Neural cell (in vitro differentiated cells): ENCODE results near the gene NHERF1. TPM values are rescaled to one million over a fixed set of nuclear protein-coding genes. Genes with fewer than 3 reads are reported as not detected.

Experiments used
- H2AFZ ChIP-seq: fragments of 200-600, 300-800 bp; sonication (generic), shearing (Covaris generic); 2 replicates; pipeline ENCODE4 v1.6.0; 2014; ENCODE audit warnings: low read depth, mild to moderate bottlenecking, antibody characterized with exemption, low read length, moderate library complexity
- H3F3A ChIP-seq: fragments of 200-600 bp; shearing (Covaris generic); 2 replicates; pipeline ENCODE4 v1.6.1; 2016; ENCODE audit warnings: mild to moderate bottlenecking, moderate library complexity, mixed read lengths, antibody characterized with exemption, low read length; ENCODE audit not compliant: insufficient read depth, poor library complexity, severe bottlenecking
- H3K27ac ChIP-seq: fragments of 200-600, 300-800 bp; sonication (generic), shearing (Covaris generic); 2 replicates; pipeline ENCODE4 v1.5.1; 2014; ENCODE audit warnings: mild to moderate bottlenecking, low read length, moderate library complexity
- H3K27me3 ChIP-seq: fragments of 300-800, 200-600 bp; sonication (generic), shearing (Covaris generic); 2 replicates; pipeline ENCODE4 v1.6.0; 2014; ENCODE audit warnings: mild to moderate bottlenecking, low read depth, low read length, moderate library complexity; ENCODE audit not compliant: insufficient read depth
- H3K36me3 ChIP-seq: fragments of 300-800, 200-600 bp; sonication (generic), shearing (Covaris generic); 2 replicates; pipeline ENCODE4 v1.5.1; 2014; ENCODE audit warnings: mild to moderate bottlenecking, antibody characterized with exemption, low read length, moderate library complexity; ENCODE audit not compliant: insufficient read depth
- H3K4me2 ChIP-seq: fragments of 300-800, 200-600 bp; sonication (generic), shearing (Covaris generic); 2 replicates; pipeline ENCODE4 v1.6.0; 2014; ENCODE audit warnings: mild to moderate bottlenecking, low read length
- H3K4me3 ChIP-seq: fragments of 300-800, 200-600 bp; sonication (generic), shearing (Covaris generic); 2 replicates; pipeline ENCODE4 v1.5.1; 2014; ENCODE audit warnings: mild to moderate bottlenecking, low read length, moderate library complexity
- H3K79me2 ChIP-seq: fragments of 200-600 bp; shearing (Covaris generic); replicated peaks from 2 replicates; pipeline ENCODE4 v1.6.0; 2014; ENCODE audit warnings: mild to moderate bottlenecking, low read length, moderate library complexity; ENCODE audit not compliant: insufficient read depth
- H3K9ac ChIP-seq: fragments of 300-800, 200-600 bp; sonication (generic), shearing (Covaris generic); 2 replicates; pipeline ENCODE4 v1.6.1; 2016; ENCODE audit warnings: mild to moderate bottlenecking, low read length, mixed read lengths
- H3K9me2 ChIP-seq: fragments of 200-600 bp; shearing (Covaris generic); 2 replicates; pipeline ENCODE4 v1.6.1; 2016; ENCODE audit warnings: mild to moderate bottlenecking, low read length, mixed read lengths; ENCODE audit not compliant: insufficient read depth
- H3K9me3 ChIP-seq: fragments of 200-600, 300-800 bp; sonication (generic), shearing (Covaris generic); 2 replicates; pipeline ENCODE4 v1.6.1; 2016; ENCODE audit warnings: mild to moderate bottlenecking, mixed run types, low read length, moderate library complexity, mixed read lengths
- H4K20me1 ChIP-seq: fragments of 200-600 bp; shearing (Covaris generic); 2 replicates; pipeline ENCODE4 v1.6.1; 2016; ENCODE audit warnings: mild to moderate bottlenecking, mixed run types; ENCODE audit not compliant: insufficient read depth
- EP300 ChIP-seq: fragments of 450-650 bp; conservative IDR thresholded peaks from 2 replicates; pipeline ENCODE4 v1.6.1; 2014; ENCODE audit warnings: antibody characterized with exemption, mild to moderate bottlenecking, moderate library complexity; ENCODE audit not compliant: poor library complexity, severe bottlenecking
- EZH2 ChIP-seq: fragments of 200-600, 300-800 bp; shearing (Covaris generic), sonication (generic); IDR thresholded peaks from 2 replicates; pipeline ENCODE4 v1.6.1; 2014; ENCODE audit warnings: antibody characterized with exemption, low read length, borderline replicate concordance, mild to moderate bottlenecking; ENCODE audit not compliant: insufficient read depth, poor library complexity, severe bottlenecking
- MXI1 ChIP-seq: fragments of 450-650 bp; conservative IDR thresholded peaks from 2 replicates; pipeline ENCODE4 v1.6.1; 2014; ENCODE audit warnings: antibody characterized with exemption, mild to moderate bottlenecking; ENCODE audit not compliant: poor library complexity, severe bottlenecking
- RAD21 ChIP-seq: fragments of 450-650 bp; conservative IDR thresholded peaks from 2 replicates; pipeline ENCODE4 v1.6.1; 2014; ENCODE audit warnings: antibody characterized with exemption, mild to moderate bottlenecking, moderate library complexity
- SMC3 ChIP-seq: fragments of 450-650 bp; conservative IDR thresholded peaks from 2 replicates; pipeline ENCODE4 v1.6.1; 2014; ENCODE audit warnings: antibody characterized with exemption, mild to moderate bottlenecking, moderate library complexity; ENCODE audit not compliant: poor library complexity
- TAF1 ChIP-seq: IDR thresholded peaks from 2 replicates; pipeline ENCODE4 v1.6.1; 2012; ENCODE audit warnings: low read depth
- polyA plus RNA-seq: library from polyadenylated mRNA; depleted of rRNA; stranded (reverse); fragments of >200 nt; gene quantifications from 2 replicates; pipeline ENCODE4 v1.2.3, GENCODE V29; 2014
- TF ChIP-seq, protein P1 (sequence below): IDR thresholded peaks from 2 replicates; pipeline ENCODE4 v1.6.1; 2012; ENCODE audit warnings: borderline replicate concordance

The NHERF1 gene
- polyA plus RNA-seq, 1 donor from 2014 or later = 0.51 TPM

DNA sequence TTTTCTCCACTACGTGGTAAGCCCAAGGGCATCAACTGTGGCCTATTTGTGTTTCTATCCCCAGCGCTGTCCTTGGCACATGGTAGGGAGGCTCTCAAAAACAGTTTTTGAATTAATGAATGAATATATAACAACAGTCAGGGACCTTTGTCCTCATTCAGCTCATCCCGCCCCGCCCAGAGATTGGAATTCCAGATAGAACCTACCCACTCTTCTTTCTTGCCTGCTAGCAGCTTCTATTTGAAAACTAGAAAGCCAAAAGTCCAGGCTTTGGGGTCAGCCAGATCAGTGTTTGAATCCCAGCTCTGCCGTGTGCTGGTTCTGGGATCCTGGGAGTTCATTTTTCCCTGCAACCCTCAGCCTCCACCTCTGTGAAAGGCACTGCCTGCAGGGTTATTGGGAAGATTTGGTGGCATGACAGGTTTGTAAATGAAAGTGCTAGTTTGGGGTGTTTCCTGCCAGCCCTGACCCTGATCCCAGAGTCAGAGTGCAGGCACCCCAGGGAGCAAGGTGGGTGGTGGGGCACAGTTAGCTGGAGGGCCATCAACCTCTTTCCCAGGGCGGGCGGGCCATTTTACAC, 4.5 kb downstream of the NHERF1 start:
- H3K27ac ChIP-seq = no peak overlapping the region
- H3K9me3 ChIP-seq = no peaks in the 10 kb centered on the region
- H3K36me3 ChIP-seq = no peaks in the 10 kb centered on the region
- no peak overlapping the region for H3K4me2 ChIP-seq
- H4K20me1 ChIP-seq = no peaks in the 10 kb centered on the region
- H3K9me2 ChIP-seq = no peaks in the 10 kb centered on the region
- H3F3A ChIP-seq = no peaks in the 10 kb centered on the region
- H3K4me3 ChIP-seq = no peak overlapping the region
- H3K9ac ChIP-seq = no peak overlapping the region
- TF ChIP-seq EP300 (no peak), RAD21 (no peak)
- TF ChIP-seq, protein P1, sequence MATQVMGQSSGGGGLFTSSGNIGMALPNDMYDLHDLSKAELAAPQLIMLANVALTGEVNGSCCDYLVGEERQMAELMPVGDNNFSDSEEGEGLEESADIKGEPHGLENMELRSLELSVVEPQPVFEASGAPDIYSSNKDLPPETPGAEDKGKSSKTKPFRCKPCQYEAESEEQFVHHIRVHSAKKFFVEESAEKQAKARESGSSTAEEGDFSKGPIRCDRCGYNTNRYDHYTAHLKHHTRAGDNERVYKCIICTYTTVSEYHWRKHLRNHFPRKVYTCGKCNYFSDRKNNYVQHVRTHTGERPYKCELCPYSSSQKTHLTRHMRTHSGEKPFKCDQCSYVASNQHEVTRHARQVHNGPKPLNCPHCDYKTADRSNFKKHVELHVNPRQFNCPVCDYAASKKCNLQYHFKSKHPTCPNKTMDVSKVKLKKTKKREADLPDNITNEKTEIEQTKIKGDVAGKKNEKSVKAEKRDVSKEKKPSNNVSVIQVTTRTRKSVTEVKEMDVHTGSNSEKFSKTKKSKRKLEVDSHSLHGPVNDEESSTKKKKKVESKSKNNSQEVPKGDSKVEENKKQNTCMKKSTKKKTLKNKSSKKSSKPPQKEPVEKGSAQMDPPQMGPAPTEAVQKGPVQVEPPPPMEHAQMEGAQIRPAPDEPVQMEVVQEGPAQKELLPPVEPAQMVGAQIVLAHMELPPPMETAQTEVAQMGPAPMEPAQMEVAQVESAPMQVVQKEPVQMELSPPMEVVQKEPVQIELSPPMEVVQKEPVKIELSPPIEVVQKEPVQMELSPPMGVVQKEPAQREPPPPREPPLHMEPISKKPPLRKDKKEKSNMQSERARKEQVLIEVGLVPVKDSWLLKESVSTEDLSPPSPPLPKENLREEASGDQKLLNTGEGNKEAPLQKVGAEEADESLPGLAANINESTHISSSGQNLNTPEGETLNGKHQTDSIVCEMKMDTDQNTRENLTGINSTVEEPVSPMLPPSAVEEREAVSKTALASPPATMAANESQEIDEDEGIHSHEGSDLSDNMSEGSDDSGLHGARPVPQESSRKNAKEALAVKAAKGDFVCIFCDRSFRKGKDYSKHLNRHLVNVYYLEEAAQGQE = no peak
- H3K79me2 ChIP-seq = no peaks in the 10 kb centered on the region
- peaks cover 19% of the 10 kb centered on the region for H3K27me3 ChIP-seq
- no peak overlapping the region for H2AFZ ChIP-seq

- Histone ChIP-seq H3K9me2 (no peaks in the 10 kb centered on the region), H3K4me3 (no peak overlapping the region), H3K4me2 (no peak overlapping the region), H3K9ac (no peak overlapping the region), H3K9me3 (no peaks in the 10 kb centered on the region), H2AFZ (no peak overlapping the region), H3K27ac (no peak overlapping the region), H3F3A (no peaks in the 10 kb centered on the region), H3K79me2 (no peaks in the 10 kb centered on the region), H4K20me1 (no peaks in the 10 kb centered on the region), H3K36me3 (no peaks in the 10 kb centered on the region), H3K27me3 (no peaks in the 10 kb centered on the region)
- TF ChIP-seq SMC3 = no peak
- TF ChIP-seq TAF1 = no peak
- TF ChIP-seq MXI1 = no peak
- TF ChIP-seq, protein P1 = no peak
- no peak for TF ChIP-seq RAD21
- TF ChIP-seq EZH2 = no peak
- TF ChIP-seq EP300 = no peak
These were observed 6.4 kb downstream of the NHERF1 start for GRCh38 chr17:74754832-74755231.
